ENCODE data around the gene HSD17B1. TPM values are rescaled to one million over a fixed set of nuclear protein-coding genes. Genes with fewer than 3 reads are reported as not detected.

Gene HSD17B1
- total and polyA plus RNA-seq, 7 donors = 0.16 to 5.3 (median 1.4) TPM

DNA sequence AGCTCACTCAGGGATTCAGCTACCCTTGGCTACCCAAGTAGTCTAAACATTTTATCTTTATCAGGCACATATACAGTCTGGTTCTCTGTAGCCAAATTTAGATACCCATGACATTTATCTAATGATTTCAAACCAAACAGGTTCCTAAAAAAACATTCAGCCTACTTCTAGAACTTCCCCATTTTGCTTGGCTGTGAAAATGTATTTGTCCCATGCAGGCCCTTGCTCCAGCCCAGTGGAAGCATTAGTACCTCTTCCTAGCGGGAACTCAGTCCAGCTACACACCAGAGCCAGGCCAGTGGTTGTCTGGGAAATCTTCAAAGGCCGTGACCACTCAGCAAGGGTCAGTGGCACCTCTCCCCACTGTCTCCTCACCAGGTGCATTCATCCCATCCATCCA is 42.9 kb upstream of the HSD17B1 start:
- Histone ChIP-seq H3K27me3 (no peaks in the 10 kb centered on the region), H3K36me3 (peaks cover 11 to 67% (median 37%) of the 10 kb centered on the region in 4 donors), H3K4me1 (peaks cover 0 to 15% (median 3%) of the 10 kb centered on the region in 4 donors), H3K27ac (no peak overlapping the region), H3K9me3 (no peaks in the 10 kb centered on the region), H3K4me3 (no peak overlapping the region)
- 84 to 89% methylated on average over 2 of the region's 2 CpGs for WGBS, 2 donors
- TF ChIP-seq, protein P1, sequence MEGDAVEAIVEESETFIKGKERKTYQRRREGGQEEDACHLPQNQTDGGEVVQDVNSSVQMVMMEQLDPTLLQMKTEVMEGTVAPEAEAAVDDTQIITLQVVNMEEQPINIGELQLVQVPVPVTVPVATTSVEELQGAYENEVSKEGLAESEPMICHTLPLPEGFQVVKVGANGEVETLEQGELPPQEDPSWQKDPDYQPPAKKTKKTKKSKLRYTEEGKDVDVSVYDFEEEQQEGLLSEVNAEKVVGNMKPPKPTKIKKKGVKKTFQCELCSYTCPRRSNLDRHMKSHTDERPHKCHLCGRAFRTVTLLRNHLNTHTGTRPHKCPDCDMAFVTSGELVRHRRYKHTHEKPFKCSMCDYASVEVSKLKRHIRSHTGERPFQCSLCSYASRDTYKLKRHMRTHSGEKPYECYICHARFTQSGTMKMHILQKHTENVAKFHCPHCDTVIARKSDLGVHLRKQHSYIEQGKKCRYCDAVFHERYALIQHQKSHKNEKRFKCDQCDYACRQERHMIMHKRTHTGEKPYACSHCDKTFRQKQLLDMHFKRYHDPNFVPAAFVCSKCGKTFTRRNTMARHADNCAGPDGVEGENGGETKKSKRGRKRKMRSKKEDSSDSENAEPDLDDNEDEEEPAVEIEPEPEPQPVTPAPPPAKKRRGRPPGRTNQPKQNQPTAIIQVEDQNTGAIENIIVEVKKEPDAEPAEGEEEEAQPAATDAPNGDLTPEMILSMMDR (IDR thresholded peaks at IDR 0.05) = no peak
- TF ChIP-seq EP300 (IDR thresholded peaks at IDR 0.05) = no peak
- no peak for TF ChIP-seq POLR2A (IDR thresholded peaks at IDR 0.05)
- no peak for TF ChIP-seq POLR2AphosphoS5 (IDR thresholded peaks at IDR 0.05)
- intact Hi-C loops (cut with DNase I) = no loop called here
- DNase-seq = peak; percentile 48

DNA sequence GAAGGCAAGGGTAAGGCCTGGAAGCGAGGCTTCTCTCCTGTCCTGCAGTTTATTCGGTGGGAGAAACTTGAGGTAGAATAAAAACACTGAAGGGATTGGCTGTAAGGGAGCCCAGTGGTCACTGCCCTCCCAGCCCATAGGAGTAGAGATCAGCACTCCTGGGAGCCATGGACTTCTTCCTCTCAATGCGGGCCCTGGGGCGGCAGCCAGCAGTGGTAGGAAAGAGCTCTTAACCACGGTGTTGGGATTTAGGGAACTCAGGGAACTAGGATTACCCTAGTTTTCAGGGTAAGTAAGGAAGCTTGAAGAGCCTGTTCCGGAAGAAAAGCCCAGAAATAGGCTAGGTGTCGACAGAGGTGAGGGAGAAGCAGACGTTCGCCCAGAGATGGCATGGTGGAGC is 40.5 kb upstream of the HSD17B1 start:
- H3K4me1 ChIP-seq = peaks cover 0 to 20% (median 11%) of the 10 kb centered on the region in 4 donors
- no peaks in the 10 kb centered on the region for H3K27me3 ChIP-seq
- H3K36me3 ChIP-seq = peaks cover 11 to 65% (median 31%) of the 10 kb centered on the region in 4 donors
- TF ChIP-seq POLR2A (IDR thresholded peaks at IDR 0.05) = no peak
- TF ChIP-seq EP300 (IDR thresholded peaks at IDR 0.05) = no peak
- TF ChIP-seq, protein P1 (IDR thresholded peaks at IDR 0.05) = no peak
- TF ChIP-seq POLR2AphosphoS5 (IDR thresholded peaks at IDR 0.05) = no peak
- peak overlapping the region in 3 of 4 donors; percentile 49 to 57 (median 51) for H3K27ac ChIP-seq
- no peaks in the 10 kb centered on the region for H3K9me3 ChIP-seq
- intact Hi-C loops (cut with DNase I) = no loop called here
- no peak overlapping the region for H3K4me3 ChIP-seq
- peak; percentile 51 for DNase-seq
- WGBS, 2 donors = 89 to 92% methylated on average over 9 of the region's 9 CpGs

DNA sequence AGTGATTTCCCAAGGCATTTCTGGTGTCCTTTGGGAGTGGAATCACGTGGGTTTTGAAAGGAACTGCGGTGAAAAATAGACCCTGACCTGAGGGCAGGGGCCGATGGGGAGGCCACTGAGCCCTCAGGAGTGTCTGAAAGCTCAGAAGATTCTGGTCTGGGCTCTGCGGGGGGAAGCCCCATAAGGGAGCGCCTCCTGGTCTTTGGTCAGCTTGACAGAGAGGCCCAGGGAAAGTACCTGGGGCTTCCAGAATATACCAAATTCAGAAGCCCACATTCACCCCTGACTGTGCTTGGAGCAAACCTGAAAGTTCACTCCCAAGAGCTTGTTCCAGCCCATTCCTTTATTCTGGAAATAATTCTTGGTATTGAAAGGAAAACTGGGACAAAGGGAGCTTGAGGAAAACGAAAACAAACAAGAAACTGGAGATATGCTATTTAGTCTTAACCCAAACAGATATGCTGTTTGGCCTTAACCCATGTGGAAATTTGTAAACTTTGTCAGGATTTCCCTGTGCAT is 39.9 kb upstream of the HSD17B1 start:
- DNase-seq = peak; percentile 48
- 75 to 83% methylated on average over 6 of the region's 6 CpGs for WGBS, 2 donors
- intact Hi-C loops (cut with DNase I) = no loop called here
- Histone ChIP-seq H3K36me3 (peaks cover 11 to 60% (median 27%) of the 10 kb centered on the region in 4 donors), H3K27me3 (no peaks in the 10 kb centered on the region), H3K4me3 (no peak overlapping the region), H3K27ac (peak overlapping the region in 3 of 4 donors; percentile 49 to 57 (median 51)), H3K4me1 (peaks cover 0 to 25% (median 17%) of the 10 kb centered on the region in 4 donors), H3K9me3 (no peaks in the 10 kb centered on the region)
- TF ChIP-seq POLR2AphosphoS5 (IDR thresholded peaks at IDR 0.05) (no peak), EP300 (IDR thresholded peaks at IDR 0.05) (no peak), POLR2A (IDR thresholded peaks at IDR 0.05) (no peak)
- TF ChIP-seq, protein P1 (IDR thresholded peaks at IDR 0.05) = no peak

DNA sequence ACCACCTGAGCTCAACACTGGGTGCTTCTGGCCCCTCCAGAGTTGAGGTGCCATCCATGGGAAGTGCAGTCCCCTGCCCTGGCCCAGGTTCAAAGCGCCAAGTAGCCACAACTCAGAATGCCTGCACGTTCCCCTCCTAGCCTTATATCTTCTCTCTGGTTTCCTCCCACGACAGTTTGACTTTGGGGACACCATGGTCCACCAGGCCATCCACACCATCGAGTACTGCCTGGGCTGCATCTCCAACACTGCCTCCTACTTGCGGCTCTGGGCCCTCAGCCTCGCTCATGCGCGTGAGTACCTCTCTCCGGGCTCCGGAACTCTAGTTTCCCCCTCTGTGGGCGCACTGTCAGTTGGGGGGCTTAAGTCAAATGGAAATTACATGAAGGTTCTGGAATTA is 39.0 kb upstream of the HSD17B1 start:
- TF ChIP-seq EP300 (IDR thresholded peaks at IDR 0.05) (no peak), POLR2AphosphoS5 (IDR thresholded peaks at IDR 0.05) (no peak)
- TF ChIP-seq, protein P1 (IDR thresholded peaks at IDR 0.05) = no peak
- intact Hi-C loops (cut with DNase I) = no loop called here

More for the DNA sequence above, 39.0 kb upstream of the HSD17B1 start:
- Histone ChIP-seq H3K4me1 (peaks cover 0 to 34% (median 25%) of the 10 kb centered on the region in 4 donors), H3K4me3 (no peak overlapping the region), H3K9me3 (no peaks in the 10 kb centered on the region), H3K36me3 (peaks cover 11 to 51% (median 21%) of the 10 kb centered on the region in 4 donors), H3K27me3 (no peaks in the 10 kb centered on the region), H3K27ac (peak overlapping the region; percentile 17 to 51 (median 38))
- DNase-seq = no peak
- WGBS, 2 donors = 96% methylated on average over 11 of the region's 11 CpGs

Measured in sigmoid colon (tissue), 7 donors.